IPS-18c (cell line): ENCODE data around the gene TSSC4.
A peak's percentile ranks its signal among the peaks of the same experiment; 100 is the strongest.

ENCODE experiments used
- H3K4me3 ChIP-seq: 2 replicates; pipeline ENCODE4 v1.7.0; 2013; ENCODE audit warnings: low read depth, mild to moderate bottlenecking, low read length, moderate library complexity; ENCODE audit not compliant: insufficient read depth
- H3K9me3 ChIP-seq: one replicate; pipeline ENCODE4 v1.6.1; 2013; ENCODE audit warnings: mild to moderate bottlenecking, low read length, moderate library complexity; ENCODE audit not compliant: control insufficient read depth, insufficient read depth

Gene TSSC4

DNA sequence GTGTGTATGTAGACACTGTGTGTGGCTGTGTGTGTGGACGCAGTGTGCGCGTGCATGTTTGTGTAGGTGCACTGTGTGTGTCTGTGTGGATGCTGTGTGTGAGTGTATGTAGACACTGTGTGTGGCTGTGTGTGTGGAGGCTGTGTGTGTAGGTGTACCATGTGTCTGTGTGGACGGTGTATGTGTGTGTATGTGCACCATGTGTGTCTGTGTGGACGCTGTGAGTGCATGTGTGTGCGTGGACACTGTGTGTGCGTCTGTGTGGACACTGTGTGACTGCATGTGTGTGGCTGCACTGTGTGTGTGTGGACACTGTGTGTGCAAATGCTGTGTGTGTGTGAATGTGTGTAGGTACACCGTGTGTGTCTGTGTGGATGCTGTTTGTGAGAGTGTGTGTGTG lies 33.5 kb downstream of the TSSC4 start:
- Histone ChIP-seq H3K9me3 (peaks cover 2% of the 10 kb centered on the region), H3K4me3 (no peak overlapping the region)

DNA sequence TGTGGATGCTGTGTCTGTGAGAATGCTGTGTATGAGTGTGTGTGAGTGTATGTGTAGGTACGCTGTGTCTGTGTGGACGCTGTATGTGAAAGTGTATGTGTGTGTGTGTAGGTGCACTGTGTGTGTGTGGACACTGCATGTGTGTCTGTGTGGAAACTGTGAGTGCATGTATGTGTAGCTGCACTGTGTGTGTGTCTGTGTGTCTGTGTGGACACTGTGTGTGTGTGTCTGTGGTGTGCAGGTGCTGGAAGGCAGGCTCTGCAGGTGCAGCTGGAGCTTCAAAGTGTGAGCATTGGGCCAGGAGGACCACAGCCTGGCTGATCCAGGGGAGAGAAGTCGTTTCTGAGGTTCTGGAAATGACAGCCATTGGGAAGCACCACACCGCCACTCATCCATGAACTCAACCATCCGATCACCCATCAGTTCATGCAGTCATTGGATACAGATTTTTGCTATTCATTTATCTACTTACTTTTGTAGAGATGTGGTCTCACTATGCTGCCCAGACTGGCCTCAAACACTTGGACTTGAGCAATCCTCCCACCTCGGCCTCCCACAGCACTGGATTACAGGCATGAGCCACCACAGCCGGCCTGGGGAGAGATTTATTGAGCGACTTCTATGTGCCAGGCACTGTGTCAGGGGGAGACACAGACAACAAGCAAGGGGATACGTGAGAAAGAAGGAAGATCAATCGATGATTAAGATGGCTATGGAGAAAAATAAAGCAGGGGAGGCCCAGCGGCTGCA lies 34.1 kb downstream of the TSSC4 start:
- Histone ChIP-seq H3K4me3 (no peak overlapping the region), H3K9me3 (peaks cover 2% of the 10 kb centered on the region)

- peaks cover 2% of the 10 kb centered on the region for H3K9me3 ChIP-seq
- H3K4me3 ChIP-seq: no peak overlapping the region
These were observed 34.9 kb downstream of the TSSC4 start for GRCh38 chr11:2435288-2436012.

GRCh38 chr11:2436013-2436520 lies 35.5 kb downstream of the TSSC4 start:
- Histone ChIP-seq H3K4me3 (no peak overlapping the region), H3K9me3 (peaks cover 2% of the 10 kb centered on the region)

- Histone ChIP-seq H3K4me3 (no peak overlapping the region), H3K9me3 (peaks cover 2% of the 10 kb centered on the region)
These were observed 36.0 kb downstream of the TSSC4 start for GRCh38 chr11:2436521-2437031.

DNA sequence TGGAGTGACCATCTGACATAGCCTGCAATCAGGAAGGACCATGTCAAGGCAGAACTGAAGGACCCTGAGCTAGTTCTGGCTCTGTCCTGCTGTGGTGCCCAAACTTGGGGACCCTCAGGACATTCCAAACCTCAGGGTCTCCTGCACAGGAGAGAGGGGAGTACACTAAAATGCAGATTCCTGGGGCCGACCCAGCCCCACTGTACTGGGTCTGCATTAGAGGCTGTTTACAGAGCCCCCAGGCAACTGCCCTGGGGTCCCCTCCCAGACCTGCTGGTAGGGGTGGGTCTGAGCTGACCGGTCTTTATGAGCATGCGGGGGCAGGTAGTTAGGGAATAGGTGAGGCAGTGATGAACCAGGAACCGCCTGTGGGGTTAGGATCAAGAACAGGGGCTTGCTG lies 37.0 kb downstream of the TSSC4 start:
- H3K9me3 ChIP-seq: peaks cover 2% of the 10 kb centered on the region
- H3K4me3 ChIP-seq: no peak overlapping the region

GRCh38 chr11:2439820-2440219 lies 39.3 kb downstream of the TSSC4 start:
- Histone ChIP-seq H3K9me3 (no peaks in the 10 kb centered on the region), H3K4me3 (no peak overlapping the region)

GRCh38 chr11:2440646-2441045 lies 40.1 kb downstream of the TSSC4 start:
- Histone ChIP-seq H3K9me3 (no peaks in the 10 kb centered on the region), H3K4me3 (no peak overlapping the region)

- Histone ChIP-seq H3K9me3 (no peaks in the 10 kb centered on the region), H3K4me3 (no peak overlapping the region)
These were observed 40.6 kb downstream of the TSSC4 start for GRCh38 chr11:2441171-2441570.

DNA sequence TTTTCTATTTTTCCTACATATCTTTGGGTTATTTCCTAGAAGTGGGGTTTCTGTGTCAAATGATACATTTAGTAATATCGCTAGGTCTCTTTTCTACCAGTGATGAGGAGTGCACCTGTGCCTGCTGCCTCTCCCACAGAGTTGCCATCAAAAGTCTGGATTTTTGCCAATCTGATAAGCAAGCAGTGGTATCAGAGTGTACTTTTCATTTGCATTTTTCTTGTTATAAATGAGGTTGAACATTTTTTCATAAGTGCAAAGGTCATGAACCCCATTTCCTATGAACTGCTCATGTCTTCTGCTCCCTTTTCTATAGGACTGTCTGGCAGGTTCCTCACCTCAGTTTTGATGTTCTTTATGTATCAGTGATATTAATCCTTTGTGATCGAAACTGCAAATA lies 42.0 kb downstream of the TSSC4 start:
- Histone ChIP-seq H3K9me3 (no peaks in the 10 kb centered on the region), H3K4me3 (no peak overlapping the region)

DNA sequence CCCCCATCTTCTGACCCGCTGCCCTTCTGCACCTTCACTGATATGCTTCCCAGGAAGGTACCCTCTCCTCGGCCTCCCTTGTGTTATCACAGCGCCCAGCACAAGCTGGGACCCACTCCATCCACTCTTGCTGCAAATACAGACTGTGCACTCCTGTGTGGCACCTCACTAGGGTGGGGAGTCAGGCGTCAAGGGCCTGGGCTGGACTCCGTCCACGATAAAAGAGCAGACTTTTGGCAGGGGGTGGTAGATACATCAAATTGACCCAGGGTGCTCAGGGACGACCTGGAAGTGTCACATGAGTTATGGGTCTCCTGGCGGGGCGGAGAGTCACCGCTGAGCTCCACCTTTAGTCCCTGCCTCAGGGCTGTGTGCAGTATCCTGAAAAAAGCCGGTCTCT lies 42.9 kb downstream of the TSSC4 start:
- H3K4me3 ChIP-seq: no peak overlapping the region
- H3K9me3 ChIP-seq: no peaks in the 10 kb centered on the region

- Histone ChIP-seq H3K4me3 (peak within 1 kb of the TSS; percentile 72), H3K9me3 (no peaks in the 10 kb centered on the region)
These were observed 43.6 kb downstream of the TSSC4 start, which contains the start of gene TRPM5 for GRCh38 chr11:2443881-2444820. Gene TRPM5, minus strand, starts transcription at chr11:2444514. Its CDS starts 21,478 bp downstream, at chr11:2423036.

- Histone ChIP-seq H3K9me3 (no peaks in the 10 kb centered on the region), H3K4me3 (peak within 1 kb of the TSS; percentile 72)
These were observed 44.5 kb downstream of the TSSC4 start, which contains the start of gene KCNQ1 for GRCh38 chr11:2444821-2445745. Gene KCNQ1, plus strand, starts transcription at chr11:2445008. Its CDS starts 91 bp downstream, at chr11:2445099.

DNA sequence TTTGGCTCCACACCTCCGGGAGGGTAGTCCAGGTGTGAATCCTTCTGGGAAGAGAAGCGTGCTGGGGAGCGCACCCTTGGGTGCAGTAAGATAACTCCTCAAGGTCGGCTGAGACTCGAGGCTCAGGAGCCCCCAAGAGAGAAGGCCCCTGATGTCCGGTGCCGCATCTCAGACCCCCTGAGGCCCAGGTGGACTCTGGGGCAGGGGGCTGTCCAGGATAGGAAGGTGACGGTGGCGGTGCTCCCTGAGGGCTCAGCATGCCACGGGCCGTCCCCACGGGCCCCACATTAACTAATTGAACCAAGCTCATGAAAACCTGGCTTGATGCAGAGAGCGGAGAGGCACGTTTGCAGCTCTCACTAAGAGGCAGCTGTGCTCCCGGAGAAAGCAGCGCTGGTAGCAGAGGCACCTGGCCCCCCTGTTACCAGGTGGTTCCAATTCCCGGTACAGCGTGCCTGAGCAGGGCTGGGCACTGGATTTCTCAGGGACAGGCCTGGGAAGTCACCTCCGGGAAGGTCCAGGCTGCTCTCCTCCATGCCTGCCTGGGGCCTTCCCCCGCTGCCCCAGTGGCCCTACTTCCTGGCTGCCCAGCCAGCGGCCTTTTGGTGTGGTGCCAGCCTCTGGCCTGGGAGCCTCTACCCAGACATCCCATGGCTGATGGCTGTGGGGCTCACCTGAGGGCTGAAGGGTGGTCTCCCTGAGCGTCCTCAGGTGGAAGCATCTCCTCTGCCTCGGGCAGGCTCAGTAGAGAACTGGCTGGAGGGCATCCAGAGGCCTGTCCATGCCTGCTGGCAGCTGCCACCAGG lies 45.4 kb downstream of the TSSC4 start:
- Histone ChIP-seq H3K9me3 (no peaks in the 10 kb centered on the region), H3K4me3 (peak overlapping the region; percentile 43)

- Histone ChIP-seq H3K9me3 (no peaks in the 10 kb centered on the region), H3K4me3 (no peak overlapping the region)
These were observed 46.2 kb downstream of the TSSC4 start for GRCh38 chr11:2446590-2447252.
